ENCODE data around the gene COL27A1.

- peak; percentile 93 for TF ChIP-seq CTCF (IDR thresholded peaks at IDR 0.05)
- no peak for TF ChIP-seq REST (IDR thresholded peaks at IDR 0.05; ENCODE audit: low read depth, low read length)
- TF ChIP-seq FOXM1 (IDR thresholded peaks at IDR 0.05; ENCODE audit: low read depth), result no peak
- TF ChIP-seq NRF1 (IDR thresholded peaks at IDR 0.05; ENCODE audit: low read depth, low read length), result no peak
- no peak for TF ChIP-seq POLR2AphosphoS5 (IDR thresholded peaks at IDR 0.05; ENCODE audit: low read depth, low read length)
- TF ChIP-seq MXI1 (IDR thresholded peaks at IDR 0.05; ENCODE audit: low read depth, low read length), result no peak
- TF ChIP-seq EP300 (IDR thresholded peaks at IDR 0.05; ENCODE audit: borderline replicate concordance in 1 of 2, low read depth in 1 of 2, low read length in 1 of 2), result no peak
- TF ChIP-seq RAD21 (IDR thresholded peaks at IDR 0.05; ENCODE audit: low read length), result peak; percentile 76
- TF ChIP-seq EZH2phosphoT487 (IDR thresholded peaks at IDR 0.05; ENCODE audit: borderline replicate concordance, low read depth), result no peak
Measured at GRCh38 chr9:114339130-114339908, 184.0 kb downstream of the COL27A1 start.
